ENCODE data around the gene MYO18B. TPM values are rescaled to one million over a fixed set of nuclear protein-coding genes. Genes with fewer than 3 reads are reported as not detected.

MYO18B gene
- polyA plus RNA-seq, 1 donor: 0.05 TPM

DNA sequence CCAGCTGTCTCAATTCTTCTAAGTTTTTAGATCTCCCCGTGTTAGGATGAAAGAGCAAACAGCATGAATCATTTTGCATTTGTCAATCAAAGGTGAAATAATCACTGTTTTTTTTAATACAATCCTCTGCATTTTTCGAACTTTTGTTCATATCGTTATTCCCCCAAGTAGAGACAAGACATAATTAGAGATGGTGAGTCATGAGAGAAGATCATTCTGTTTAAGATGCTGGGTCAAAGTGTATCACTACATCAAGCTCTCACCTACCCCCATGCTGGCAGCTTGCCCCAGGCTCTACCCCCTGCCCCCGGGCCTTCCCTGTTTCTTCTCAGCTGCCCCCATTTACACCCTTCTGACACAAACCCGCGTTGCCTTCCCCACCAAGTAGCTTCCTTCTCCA is 30.5 kb upstream of the MYO18B start:
- DNase-seq: no peak

GRCh38 chr22:25712661-25713400 is 29.2 kb upstream of the MYO18B start:
- DNase-seq: no peak

- no peak for DNase-seq
These were observed 27.9 kb upstream of the MYO18B start for GRCh38 chr22:25714070-25714469.

GRCh38 chr22:25714739-25715138 is 27.2 kb upstream of the MYO18B start:
- no peak for DNase-seq

- DNase-seq: no peak
These were observed 25.4 kb upstream of the MYO18B start for GRCh38 chr22:25716637-25717036.

GRCh38 chr22:25718135-25718840 is 23.7 kb upstream of the MYO18B start:
- DNase-seq: no peak

- DNase-seq: no peak
These were observed 19.8 kb upstream of the MYO18B start for GRCh38 chr22:25722223-25722622.

DNA sequence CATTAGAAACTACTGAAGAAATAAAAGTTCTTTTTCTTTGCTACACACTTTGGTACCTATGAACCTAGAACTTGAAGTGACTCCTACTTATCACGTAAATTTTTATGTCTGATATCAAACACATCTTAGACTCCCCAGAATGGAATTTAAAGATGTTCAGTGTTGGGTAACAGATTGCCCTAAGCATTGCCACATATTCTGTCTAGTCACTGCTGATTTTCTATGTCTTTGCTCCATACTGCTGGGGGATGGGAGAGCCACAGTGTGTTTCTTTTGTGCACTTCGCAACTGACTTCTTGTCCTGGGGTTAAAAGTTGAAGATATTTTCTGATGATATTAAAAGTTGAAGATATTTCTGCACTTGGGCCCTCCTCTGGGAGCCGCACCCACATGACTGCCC is 19.4 kb upstream of the MYO18B start:
- no peak for DNase-seq

GRCh38 chr22:25726241-25726640 is 15.7 kb upstream of the MYO18B start:
- no peak for DNase-seq

- DNase-seq: no peak
These were observed 13.9 kb upstream of the MYO18B start for GRCh38 chr22:25728071-25728470.

GRCh38 chr22:25729016-25729995 is 12.7 kb upstream of the MYO18B start:
- DNase-seq: no peak

GRCh38 chr22:25735650-25736049 is 6.3 kb upstream of the MYO18B start:
- DNase-seq: no peak

DNA sequence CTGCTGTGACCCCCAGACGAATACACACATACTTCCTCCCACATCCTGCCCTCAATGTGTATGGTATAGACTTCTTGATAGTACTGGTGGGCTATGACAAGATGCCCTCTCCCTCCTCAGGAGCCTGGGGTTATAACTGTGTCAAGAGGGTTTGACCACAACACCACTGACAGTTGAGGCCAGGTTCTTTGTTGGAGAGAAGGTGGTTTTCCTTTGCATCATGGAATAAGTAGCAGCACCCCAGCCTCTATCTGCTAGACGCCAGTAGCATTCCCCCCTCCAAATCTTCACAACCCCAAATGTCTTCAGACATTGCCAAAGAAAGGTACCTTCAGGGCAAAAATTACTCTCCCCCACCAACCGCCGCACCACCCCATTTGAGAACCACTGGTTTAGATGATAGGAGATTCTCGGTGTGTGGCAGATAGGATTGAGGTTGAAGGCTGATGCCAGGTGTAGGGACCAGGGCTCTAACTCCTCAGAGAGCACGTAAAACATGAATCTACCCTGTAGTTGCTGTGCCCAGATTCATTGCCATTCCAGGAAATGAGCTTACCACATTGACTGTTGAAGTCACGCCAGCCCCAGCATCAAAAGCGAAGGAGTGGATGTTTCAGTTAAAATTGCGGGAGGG is 5.5 kb upstream of the MYO18B start:
- no peak for DNase-seq

- DNase-seq: no peak
These were observed 2.2 kb upstream of the MYO18B start for GRCh38 chr22:25739659-25740344.

GRCh38 chr22:25742918-25743708 is 1.1 kb downstream of the MYO18B start:
- no peak for DNase-seq

DNA sequence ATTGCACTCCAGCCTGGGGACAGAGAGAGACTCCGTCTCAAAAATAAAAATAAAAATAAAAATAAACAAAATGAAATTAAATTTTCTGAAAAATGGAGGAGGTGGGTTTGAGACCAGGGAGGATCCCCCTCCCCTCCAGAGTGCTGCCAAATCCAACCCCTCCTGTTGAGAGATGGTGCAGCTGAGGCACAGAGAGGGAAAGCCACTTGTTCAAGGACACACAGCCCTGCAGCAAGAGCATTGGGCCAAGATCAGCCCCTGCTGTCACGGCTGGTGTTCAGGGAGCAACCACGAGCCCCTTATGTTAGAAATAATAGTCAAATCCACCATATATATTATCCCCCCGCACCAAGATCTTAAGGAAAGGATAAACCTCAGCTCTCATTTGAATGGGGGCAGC is 2.7 kb downstream of the MYO18B start:
- no peak for DNase-seq

- DNase-seq: no peak
These were observed 3.5 kb downstream of the MYO18B start for GRCh38 chr22:25745341-25746011.

GRCh38 chr22:25746012-25746373 is 4.0 kb downstream of the MYO18B start:
- no peak for DNase-seq

DNA sequence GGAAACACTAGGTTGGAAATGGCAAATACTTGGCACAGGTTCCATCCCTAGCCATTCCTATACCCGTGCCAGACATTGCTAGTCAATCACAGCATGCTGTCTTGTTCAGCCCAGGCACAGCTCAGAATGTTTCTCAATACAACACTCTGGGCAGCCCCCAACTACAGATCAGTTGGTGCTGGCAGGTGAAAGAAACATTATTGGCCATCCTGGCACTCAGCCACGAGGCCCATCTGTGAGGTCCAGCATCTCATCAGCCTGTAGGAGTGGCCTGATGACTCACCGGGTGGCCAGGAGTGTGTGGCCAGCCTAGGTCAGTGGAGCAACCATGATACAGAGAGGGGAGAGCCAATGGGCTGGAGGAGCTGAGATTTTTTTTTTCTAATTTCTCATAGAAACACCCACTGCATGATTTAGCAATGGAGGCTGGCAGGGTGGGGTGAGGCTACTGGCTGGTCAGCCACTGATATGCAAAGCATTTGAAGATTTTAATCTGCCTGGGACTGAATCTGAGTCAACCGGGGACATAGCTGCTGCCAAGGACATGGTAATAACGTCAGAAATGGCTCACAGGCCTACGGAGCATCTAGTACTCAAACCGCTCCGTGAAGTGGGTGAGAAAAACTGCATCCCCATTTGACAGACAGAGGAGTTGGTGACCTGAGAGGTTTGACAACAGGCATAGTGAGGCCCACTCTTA is 5.4 kb downstream of the MYO18B start:
- DNase-seq: no peak

Data from left kidney (tissue), 2 donors.